GM12801 (cell line): ENCODE measurements around the gene IL2RA.

Experiments
- TF ChIP-seq, protein P1 (sequence below): IDR thresholded peaks from one replicate; pipeline ENCODE4 v1.5.1; 2011; ENCODE audit warnings: control low read depth; ENCODE audit not compliant: insufficient read length; ENCODE audit errors: extremely low read depth

The IL2RA gene

DNA sequence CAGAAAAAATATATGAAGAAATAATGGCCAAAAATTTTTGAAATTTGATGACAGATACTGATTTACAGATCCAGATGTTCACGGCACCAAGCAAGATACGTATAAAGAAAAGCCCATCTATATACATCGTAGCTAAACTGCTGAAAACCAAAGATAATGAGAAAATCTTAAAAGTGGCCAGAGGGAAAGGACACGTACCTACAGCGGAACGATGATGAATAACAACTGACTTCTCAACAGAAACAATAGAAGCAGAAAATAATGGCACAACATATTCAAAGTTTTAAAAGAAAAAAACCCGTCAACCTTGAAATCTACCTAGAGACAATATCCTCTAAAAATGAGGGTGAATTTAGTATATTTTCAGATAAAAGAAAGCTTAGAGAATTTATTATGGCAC lies 31.9 kb downstream of the IL2RA start:
- TF ChIP-seq, protein P1, sequence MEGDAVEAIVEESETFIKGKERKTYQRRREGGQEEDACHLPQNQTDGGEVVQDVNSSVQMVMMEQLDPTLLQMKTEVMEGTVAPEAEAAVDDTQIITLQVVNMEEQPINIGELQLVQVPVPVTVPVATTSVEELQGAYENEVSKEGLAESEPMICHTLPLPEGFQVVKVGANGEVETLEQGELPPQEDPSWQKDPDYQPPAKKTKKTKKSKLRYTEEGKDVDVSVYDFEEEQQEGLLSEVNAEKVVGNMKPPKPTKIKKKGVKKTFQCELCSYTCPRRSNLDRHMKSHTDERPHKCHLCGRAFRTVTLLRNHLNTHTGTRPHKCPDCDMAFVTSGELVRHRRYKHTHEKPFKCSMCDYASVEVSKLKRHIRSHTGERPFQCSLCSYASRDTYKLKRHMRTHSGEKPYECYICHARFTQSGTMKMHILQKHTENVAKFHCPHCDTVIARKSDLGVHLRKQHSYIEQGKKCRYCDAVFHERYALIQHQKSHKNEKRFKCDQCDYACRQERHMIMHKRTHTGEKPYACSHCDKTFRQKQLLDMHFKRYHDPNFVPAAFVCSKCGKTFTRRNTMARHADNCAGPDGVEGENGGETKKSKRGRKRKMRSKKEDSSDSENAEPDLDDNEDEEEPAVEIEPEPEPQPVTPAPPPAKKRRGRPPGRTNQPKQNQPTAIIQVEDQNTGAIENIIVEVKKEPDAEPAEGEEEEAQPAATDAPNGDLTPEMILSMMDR = no peak

- TF ChIP-seq, protein P1 = no peak
Measured at GRCh38 chr10:6027929-6028328, 34.2 kb downstream of the IL2RA start.

DNA sequence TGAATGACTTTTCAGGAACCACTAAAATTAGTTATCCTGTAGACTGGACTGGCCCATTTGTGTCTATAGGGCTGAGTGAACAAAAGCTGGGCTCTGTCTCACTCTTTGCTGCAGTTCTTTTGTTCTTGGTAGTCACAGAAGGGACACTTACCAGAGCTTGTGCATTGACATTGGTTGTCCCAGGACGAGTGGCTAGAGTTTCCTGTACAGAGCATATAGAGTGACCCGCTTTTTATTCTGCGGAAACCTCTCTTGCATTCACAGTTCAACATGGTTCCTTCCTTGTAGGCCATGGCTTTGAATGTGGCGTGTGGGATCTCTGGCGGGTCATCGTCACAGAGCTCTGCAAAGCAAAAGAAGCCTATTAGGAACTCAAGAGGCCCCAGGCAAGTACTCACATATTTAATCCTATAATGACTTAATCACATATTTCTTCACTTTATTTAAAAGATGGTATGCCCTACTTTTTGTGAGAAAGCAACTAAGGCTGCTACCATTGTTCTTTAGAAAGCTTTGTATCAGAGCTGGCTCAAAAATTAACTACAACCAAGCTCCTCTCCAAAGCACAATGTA lies 36.4 kb downstream of the IL2RA start:
- TF ChIP-seq, protein P1 = no peak

DNA sequence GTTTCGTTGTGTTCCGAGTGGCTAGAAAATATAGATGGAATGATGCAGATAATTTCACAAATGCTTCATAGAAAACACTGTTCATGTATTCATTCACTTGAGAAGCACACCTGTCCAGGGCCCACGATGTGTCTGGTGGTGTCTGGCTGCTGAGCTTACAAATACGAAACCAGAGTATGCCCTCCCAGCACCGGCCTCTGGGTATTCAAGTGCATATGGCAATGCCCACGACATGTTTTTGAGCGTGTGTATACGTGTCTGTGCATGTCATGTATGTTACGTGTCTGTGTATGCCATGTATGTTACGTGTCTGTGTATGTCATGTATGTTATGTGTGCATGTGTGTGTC lies 37.9 kb downstream of the IL2RA start:
- TF ChIP-seq, protein P1 = no peak

DNA sequence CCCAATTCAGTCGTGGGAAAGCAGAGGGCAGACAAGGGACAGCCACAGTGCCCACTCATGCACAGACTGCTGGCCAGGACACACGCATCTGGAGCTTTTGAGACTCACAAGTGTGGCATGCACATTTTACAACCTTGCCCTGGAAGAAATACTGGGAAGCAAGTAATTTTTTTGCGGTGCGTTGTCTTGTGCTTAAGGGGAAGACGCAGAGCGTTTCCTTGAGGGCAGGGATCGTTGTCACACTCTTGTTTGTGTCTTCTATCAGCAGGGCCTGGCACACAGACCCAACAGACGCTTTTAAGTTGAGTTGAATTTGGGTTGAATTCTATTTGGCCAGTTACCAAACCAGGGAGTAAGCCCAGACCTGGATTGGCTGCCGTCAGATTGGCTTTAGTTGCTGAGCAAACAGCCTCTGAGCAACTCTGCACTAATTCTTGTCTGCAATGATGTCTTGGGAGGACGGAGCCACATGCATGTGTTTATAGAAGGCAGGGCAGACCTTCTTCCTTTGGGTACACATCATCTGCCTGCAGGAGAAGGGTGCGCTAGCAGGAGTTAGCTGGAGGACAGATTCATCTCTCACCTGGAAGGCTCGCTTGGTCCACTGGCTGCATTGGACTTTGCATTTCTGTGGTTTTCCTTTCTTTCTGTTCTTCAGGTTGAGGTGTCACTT lies 38.4 kb downstream of the IL2RA start:
- TF ChIP-seq, protein P1 = no peak

DNA sequence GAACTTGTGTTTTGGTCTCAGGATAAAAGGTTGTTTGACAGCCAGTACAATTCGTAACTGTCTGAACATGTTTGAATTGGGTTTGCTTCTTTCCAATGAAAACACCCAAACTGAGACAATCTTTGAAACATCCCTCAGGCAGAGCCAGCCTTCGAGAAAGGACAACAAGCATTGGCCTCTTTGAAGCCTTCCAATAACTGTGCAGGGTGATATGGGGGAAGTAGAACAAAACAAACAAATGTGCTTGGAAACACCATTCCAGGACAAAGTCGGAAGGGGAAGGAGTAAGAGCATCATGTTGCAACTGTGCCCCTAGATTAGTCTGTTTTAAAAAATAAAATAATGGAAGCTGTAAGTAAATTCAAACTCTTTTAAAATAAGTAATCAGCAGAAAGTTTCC lies 39.5 kb downstream of the IL2RA start:
- TF ChIP-seq, protein P1 = no peak

GRCh38 chr10:6020826-6021225 lies 41.3 kb downstream of the IL2RA start:
- TF ChIP-seq, protein P1 = no peak
